ENCODE data around the gene MEIOSIN. TPM values are rescaled to one million over a fixed set of nuclear protein-coding genes. Genes with fewer than 3 reads are reported as not detected.

MEIOSIN gene
- total RNA-seq, 5 donors from 2014 or later (not counting 1 experiment from before 2014, with no cell fraction given): not detected

Other genes with a start within 250 kb of the MEIOSIN start
- gene RTN2, start 236.4 kb upstream of the MEIOSIN start, total RNA-seq: 1 to 10 TPM; 1.7 to 2.5 (median 2.2) TPM
- 10 to 100 TPM in 2 of 5 donors, 1 to 10 TPM in 3; 5.6 to 14.6 (median 10.0) TPM for gene PPM1N, start 235.0 kb upstream of the MEIOSIN start, total RNA-seq
- gene VASP, start 226.0 kb upstream of the MEIOSIN start, total RNA-seq: 100 to 1,000 TPM in 3 of 5 donors, 10 to 100 TPM in 2; 77.4 to 113 (median 101) TPM
- gene OPA3, start 148.6 kb upstream of the MEIOSIN start, total RNA-seq: 10 to 100 TPM in 2 of 5 donors, 1 to 10 TPM in 3; 7.9 to 11.4 (median 9.6) TPM
- under 1 TPM in 1 of 5 donors, not detected in 4; 0.20 TPM for gene GPR4, start 131.2 kb upstream of the MEIOSIN start, total RNA-seq
- gene EML2, start 94.0 kb upstream of the MEIOSIN start, total RNA-seq: 10 to 100 TPM; 63.7 to 90.5 (median 74.1) TPM
- gene GIPR, start 65.2 kb upstream of the MEIOSIN start, total RNA-seq: 10 to 100 TPM in 1 of 5 donors, 1 to 10 TPM in 4; 6.9 to 10.8 (median 7.1) TPM
- gene SNRPD2, start 41.5 kb upstream of the MEIOSIN start, total RNA-seq: 100 to 1,000 TPM; 375 to 450 (median 395) TPM
- 10 to 100 TPM in 3 of 5 donors, 1 to 10 TPM in 2; 5.4 to 13.7 (median 10.3) TPM for gene QPCTL, start 40.8 kb upstream of the MEIOSIN start, total RNA-seq
- 10 to 100 TPM; 27.9 to 48.3 (median 38.0) TPM for gene FBXO46, start 2.5 kb upstream of the MEIOSIN start, total RNA-seq
- 1 to 10 TPM in 3 of 5 donors, under 1 TPM in 2; 0.89 to 2.1 (median 1.3) TPM for gene SIX5, start 35.8 kb downstream of the MEIOSIN start, total RNA-seq
- gene DMPK, start 49.1 kb downstream of the MEIOSIN start, total RNA-seq: 10 to 100 TPM; 31.4 to 46.4 (median 36.9) TPM
- 10 to 100 TPM; 28.4 to 53.3 (median 44.6) TPM for gene DMWD, start 59.4 kb downstream of the MEIOSIN start, total RNA-seq
- gene RSPH6A, start 81.9 kb downstream of the MEIOSIN start, total RNA-seq: under 1 TPM; 0.20 to 0.47 (median 0.38) TPM
- gene SYMPK, start 129.7 kb downstream of the MEIOSIN start, total RNA-seq: 100 to 1,000 TPM in 1 of 5 donors, 10 to 100 TPM in 4; 89.7 to 102 (median 94.7) TPM
- gene FOXA3, start 130.9 kb downstream of the MEIOSIN start, total RNA-seq: under 1 TPM in 1 of 5 donors, not detected in 4; 0.16 TPM
- 10 to 100 TPM; 22.7 to 42.3 (median 38.0) TPM for gene IRF2BP1, start 152.7 kb downstream of the MEIOSIN start, total RNA-seq
- 10 to 100 TPM in 3 of 5 donors, 1 to 10 TPM in 2; 7.3 to 17.5 (median 16.9) TPM for gene MYPOP, start 169.2 kb downstream of the MEIOSIN start, total RNA-seq
- not detected for gene NANOS2, start 181.3 kb downstream of the MEIOSIN start, total RNA-seq
- under 1 TPM in 1 of 5 donors, not detected in 4; 0.03 TPM for gene NOVA2, start 240.4 kb downstream of the MEIOSIN start, total RNA-seq